Kidney tubule cell (primary cell): ENCODE measurements around the gene DDX47.
A peak's percentile ranks its signal among the peaks of the same experiment; 100 is the strongest.
"Not testable (repeated sequence)": the region's sequence is repeated elsewhere in the genome, so short reads cannot be mapped to it uniquely, and the experiment has no call there.

Experiments
- DNase-seq: peaks from one replicate; pipeline ENCODE4 v3.0.0-alpha.2; 2018; ENCODE audit warnings: low spot score

The DDX47 gene

DNA sequence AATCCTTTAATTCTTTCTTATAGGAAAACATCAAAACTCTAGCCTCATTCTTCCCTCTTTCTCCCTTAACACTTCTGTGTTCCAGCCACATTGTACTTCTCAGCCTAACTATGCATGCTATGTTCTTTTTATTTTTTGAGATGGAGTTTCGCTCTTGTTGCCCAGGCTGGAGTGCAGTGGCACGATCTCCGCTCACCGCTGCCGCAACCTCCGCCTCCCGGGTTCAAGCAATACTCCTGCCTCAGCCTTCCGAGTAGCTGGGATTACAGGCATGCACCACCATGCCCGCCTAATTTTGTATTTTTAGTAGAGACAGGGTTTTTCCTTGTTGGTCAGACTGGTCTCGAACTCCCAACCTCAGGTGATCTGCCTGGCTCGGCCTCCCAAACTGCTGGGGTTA is 7.2 kb downstream of the DDX47 start:
- DNase-seq = not testable (repeated sequence)

DNA sequence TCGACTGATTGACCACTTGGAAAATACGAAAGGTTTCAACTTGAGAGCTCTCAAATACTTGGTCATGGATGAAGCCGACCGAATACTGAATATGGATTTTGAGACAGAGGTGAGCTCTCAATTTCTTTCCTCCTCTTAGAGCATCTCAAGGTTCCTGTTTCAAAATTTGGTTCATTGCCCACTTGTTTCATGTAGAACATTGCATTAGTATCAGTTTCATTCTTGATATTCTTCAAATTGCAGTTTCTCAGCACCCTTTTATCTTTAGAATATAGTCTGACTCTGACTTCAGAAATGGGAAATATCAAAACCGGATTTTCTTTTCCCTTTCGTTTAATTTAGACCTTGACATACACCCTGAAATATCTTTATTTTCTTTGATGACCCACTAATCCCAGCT is 8.8 kb downstream of the DDX47 start:
- no peak for DNase-seq

DNA sequence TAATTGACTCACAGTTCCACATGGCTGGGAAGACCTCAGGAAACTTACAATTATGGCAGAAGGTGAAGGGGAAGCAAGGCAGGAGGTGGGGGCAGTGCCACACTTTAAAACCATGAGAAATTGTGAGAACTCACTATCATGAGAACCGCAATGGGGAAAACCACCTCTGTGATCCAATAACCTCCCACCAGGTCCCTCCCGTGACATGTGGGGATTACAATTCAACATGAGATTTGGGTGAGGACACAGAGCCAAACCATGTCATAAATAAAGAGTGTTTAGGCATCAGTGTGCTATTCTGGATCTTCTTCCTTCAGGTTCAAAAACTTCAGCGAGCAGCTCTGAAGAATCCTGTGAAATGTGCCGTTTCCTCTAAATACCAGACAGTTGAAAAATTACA is 9.7 kb downstream of the DDX47 start:
- no peak for DNase-seq

DNA sequence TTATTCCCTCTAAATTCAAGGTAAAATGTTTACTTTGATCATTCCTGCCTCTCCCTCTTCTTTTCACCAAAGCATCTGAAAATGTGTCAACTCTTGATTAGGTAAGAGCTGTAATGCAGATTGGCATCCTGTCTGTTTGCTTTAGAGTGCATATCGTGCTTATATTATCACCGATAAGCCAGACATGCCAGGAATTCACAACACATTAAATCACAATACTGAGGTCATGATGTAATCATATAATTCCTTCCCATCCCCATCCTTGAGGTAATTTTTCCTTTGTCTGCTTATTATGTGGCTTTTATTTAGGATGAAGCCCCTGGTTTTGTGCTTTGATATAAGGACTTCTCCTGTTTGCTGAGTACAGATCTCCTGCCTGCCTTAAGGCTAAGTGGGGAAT is 10.2 kb downstream of the DDX47 start:
- DNase-seq = peak; percentile 80

DNA sequence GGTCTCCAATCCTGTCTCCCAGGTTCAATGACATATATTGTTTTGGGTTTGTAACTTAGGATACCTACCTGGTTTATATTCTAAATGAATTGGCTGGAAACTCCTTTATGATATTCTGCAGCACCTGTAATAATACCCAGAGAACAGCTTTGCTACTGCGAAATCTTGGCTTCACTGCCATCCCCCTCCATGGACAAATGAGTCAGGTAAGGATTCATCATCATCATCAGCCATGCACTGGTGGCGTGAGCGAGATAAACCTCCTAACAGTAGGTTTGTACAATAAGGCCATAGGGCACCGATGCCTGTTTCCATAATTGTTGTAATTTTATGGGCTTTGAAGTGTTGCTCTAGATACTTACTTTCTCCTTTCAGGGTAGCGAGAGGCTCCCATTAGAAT is 10.7 kb downstream of the DDX47 start:
- no peak for DNase-seq

DNA sequence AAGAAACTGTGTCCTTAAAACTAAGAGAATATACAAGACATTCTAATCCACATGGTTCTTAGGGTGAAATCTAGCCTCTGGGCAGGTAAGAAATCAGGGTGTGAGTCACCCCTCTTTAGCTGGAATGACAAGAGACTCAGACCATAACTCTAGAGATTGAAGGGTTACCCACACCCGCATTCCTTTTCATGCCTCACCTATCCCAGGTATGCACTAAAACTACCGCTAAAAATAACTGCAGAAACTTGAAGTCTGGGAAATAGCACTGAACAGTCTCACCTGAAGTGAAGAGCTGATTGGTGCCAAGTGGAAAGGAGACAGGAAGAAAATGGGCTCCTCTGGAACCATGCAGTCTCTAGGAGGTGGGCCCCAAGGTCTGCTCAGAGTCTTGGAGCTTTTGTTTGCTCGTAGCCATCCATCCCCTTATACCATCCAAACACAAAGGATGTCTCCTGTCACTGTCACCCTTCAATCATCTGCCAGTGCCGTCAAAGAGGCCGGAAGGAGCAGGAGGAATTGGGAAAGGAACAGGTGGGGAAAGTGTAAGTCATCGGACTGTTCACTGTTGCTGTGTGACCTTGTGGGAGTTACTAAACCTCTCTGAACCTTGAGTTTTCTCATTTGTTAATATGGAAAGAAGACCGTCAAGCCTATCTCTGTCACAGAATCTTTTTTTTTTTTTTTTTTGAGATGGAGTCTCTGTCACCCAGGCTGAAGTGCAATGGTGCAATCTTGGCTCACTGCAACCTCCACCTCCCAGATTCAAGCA is 22.4 kb downstream of the DDX47 start:
- peak; percentile 95 for DNase-seq

DNA sequence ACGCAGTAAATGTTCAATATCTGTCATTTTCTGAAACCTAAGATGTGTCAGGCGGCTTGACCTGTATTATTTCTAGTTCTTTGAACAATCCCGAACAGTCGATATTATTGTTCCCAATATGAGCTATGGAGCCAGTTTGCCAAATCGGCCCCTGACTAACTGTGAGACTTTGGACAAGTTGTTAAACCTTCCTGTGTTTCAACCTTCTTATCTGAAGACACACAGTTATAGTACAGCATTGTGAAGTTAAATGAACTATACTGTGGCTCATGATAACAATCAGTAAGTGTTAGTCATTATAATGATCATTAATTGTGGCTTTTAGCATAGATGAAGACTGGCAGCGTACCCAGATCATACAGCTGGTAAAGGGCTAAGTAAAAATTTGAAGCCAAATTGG is 23.4 kb downstream of the DDX47 start:
- DNase-seq = no peak

DNA sequence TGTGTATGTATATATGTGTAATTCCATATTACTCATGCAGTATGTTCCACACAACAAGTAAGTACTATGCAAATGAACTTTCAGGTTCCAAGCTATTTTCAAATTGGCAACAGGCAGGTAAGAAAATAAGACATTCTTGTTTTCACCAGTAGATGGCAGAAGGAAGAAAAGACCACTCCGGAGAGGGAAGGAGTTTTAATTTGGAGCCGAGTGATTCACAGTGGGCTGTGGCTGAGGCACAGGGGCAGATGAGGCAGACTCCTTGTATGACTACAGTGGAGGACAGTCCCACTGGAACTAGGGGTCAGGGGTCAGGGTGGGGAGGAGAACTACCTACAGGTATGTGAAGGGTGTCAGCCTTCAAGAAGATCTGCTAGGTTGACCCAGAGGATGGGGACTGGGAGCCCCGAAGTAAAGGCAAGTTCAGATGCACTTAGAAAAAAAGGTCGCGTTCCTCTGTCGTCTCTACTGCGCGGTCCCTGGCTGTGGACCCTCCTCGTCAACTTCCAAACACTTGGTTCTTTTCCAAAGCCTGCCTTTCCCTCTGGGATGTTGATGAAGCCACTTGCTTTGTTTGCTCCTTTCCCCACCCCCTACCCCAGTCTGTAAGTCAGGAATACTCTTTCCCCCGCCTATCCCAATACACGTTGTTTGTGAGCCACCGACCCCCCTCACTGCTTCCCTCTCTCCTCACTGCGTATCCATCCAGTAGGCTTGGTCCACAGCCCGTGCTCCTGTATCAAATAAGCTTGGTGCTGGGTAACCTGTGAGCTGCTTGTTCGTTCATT is 24.1 kb downstream of the DDX47 start:
- peak; percentile 91 for DNase-seq

DNA sequence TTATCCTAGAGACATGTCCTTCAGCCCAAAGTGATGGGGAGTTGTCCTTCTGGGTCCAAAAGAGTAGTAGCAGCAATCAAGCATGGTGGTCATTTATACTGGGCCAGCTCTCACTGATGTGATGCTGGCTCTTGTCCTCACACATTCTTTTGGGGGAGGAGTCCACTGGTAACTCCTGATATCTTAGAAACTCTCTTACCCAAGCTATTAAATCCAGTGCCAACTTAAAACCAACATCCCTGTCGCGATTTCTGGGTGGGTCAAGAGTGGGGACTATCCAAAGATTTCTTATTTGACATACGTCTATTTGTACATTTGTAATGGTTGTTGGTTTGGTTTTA is 24.6 kb downstream of the DDX47 start:
- no peak for DNase-seq

DNA sequence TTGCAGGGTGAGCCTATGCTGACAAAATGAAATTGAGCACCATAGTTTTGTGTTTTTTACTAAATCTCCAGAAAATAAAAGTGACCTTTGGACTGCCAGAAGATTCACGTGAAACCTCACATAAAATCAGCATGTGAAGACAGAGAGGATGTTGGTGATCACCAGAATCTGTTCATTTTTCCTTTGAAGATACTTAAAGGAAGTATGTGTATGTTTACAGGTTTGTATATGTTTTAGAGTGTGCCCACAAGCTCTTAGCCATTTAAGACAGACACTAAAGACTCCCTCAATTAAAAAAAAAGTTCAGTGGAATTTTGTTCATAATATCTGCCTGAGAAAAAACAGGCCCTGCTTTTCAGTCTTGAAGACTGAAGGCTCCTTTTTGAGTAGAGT is 25.9 kb downstream of the DDX47 start:
- no peak for DNase-seq

DNA sequence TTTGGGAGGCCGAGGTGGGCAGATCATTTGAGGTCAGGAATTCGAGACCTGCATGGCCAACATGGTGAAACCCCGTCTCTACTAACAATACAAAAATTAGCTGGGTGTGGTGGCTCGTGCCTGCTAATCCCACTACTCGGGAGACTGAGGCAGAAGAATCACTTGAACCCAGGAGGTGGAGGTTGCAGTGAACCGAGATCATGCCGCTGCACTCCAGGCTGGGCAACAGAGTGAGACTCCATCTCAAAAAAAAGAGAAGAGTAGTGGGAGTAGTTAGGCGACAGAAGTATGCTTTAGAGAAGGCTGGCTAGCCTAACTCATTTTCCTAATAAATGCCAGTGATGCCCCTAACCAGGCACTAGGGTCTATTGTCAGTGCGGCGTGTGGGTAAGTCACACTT is 26.3 kb downstream of the DDX47 start:
- not testable (repeated sequence) for DNase-seq

DNA sequence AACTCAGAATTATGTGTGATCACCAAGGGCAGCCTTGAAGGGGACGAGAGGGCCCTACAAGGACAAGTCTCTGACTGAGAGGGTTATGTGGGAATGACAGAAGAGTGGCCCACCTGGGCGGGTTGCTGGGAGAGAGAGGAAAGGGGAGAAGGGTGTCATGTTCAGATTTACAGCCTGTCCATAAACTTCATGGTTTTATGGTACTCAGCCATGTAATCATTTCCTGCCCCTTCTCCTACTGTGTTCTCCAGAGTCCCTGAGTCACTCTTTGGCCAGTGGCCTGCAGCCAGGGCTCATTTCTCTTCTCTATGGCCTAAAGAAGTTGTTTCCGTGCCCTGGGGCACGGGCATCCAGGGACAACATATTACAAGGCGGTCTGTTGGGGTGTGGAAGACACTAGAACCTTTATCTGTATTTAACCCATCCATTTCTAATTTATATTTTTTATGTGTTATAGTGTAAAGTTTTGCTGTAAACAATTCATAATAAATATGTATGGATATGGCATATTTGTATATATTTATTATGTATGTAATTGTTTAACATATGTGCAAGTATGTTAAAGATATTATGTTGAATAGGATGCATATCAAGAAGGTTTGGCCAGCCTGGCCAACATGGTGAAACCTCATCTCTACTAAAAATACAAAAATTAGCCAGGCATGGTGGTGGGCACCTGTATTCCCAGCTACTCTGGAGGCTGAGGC is 26.9 kb downstream of the DDX47 start:
- peak; percentile 85 for DNase-seq

DNA sequence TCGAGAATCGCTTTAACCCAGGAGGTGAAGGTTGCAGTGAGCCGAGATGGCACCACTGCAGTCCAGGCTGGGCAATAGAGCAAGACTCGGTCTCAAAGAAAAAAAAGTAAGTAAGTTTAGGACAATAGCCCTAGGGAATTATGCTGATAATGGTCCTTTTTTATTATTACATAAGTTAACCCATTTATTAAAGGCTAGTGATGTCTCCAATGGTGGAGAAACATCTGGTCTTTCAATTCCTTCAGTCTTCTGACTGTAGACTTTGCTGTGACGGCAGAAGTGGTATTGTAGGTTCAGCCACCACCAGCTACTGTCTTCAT is 27.4 kb downstream of the DDX47 start:
- no peak for DNase-seq

DNA sequence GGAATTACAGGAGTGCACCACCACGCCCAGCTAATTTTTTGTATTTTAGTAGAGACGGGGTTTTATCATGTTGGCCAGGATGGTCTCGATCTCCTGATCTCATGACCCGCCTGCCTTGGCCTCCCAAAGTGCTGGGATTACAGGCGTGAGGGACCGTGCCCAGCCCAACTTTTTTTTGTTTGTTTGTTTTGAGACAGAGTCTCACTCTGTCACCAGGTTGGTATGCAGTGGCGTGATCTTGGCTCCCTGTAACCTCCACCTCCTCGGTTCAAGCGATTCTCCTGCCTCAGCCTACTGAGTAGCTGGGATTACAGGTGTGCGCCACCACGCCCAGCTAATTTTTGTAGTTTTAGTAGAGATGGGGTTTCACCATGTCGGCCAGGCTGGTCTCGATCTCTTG is 28.3 kb downstream of the DDX47 start:
- not testable (repeated sequence) for DNase-seq

DNA sequence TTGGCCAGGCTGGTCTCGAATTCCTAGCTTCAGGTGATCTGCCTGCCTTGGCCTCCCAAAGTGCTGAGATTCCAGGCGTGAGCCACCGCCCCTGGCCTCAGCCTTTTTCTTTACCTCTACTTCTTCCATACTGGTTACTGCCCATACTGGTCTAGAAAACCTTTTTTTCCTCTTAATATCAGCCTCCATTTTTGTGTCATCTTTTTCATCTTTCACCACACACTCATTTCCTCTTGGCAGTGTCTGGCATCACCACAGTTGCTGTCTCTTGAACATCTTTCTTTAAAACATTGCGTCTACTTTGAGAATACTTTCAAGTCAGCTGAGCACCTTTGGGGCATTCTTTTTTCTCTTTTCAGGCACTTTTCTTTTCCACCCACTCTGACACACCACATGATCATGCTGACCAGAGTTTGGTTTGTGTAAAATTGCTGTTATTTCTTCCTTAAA is 32.7 kb downstream of the DDX47 start:
- no peak for DNase-seq

DNA sequence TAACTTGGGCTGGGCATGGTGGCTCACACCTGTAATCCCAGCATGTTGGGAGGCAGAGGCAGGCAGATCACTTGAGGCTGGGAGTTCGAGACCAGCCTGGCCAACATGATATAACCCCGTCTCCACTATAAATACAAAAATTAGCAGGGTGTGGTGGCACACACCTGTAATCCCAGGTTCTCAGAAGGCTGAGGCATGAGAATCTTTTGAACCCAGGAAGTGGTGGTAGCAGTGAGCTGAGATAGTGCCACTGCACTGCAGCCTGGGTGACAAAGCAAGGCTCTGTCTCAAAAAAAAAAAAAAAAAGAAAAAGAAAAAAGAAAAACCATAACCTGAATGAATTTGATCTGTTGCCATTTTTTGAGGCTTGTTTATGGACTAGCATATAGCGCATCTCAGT is 33.6 kb downstream of the DDX47 start:
- not testable (repeated sequence) for DNase-seq

DNA sequence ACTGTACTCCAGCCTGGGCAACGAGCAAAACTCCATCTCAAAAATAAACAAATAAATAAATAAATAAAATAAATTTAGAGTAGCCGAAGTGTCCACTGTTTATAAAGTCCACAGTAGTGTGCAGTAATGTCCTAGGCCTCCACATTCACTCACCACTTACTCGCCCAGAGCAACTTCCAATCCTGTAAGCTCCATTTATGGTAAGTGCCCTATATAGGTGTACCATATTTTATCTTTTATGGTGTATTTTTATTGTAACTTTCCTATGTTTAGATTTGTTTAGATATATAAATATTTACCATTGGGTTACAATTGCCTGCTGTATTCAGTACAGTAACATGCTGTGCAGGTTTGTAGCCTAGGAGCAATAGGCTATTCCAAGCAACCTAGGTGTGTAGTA is 40.3 kb downstream of the DDX47 start:
- DNase-seq = no peak

DNA sequence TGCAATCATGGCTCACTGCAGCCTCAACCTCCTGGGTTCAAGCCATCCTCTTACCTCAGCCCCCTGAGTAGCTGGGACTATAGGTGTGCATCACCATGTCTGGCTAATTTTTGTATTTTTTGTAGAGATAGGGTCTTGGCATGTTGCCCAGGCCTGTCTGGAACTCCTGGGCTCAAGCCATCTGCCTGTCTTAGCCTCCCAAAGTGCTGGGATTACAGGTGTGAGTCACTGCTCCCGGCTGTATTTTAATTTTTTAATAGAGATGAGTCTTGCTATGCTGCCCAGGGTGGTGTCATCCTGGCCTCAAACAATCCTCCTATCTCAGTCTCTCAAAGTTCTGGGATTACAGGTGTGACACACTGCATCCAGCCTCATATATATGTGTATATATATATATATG is 46.5 kb downstream of the DDX47 start:
- peak; percentile 79 for DNase-seq

DNA sequence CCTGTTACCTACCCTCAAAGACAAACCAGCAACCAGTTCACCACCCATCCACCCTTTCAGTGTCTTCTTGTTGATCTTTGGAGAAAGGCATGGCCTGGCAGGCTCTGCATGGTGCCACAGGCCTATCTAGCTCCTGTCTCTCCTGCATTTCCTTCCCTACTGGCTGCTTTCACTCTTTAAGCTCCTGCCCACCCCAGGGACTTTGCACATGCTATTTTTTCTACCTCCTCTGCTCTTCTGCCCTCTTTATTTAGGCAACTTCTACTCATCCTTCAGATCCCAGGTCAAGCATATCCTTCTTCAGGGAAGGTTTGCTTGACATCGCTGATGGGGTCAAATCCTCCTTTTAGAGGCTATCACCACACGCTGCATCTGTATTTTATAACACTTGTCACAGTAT is 51.1 kb downstream of the DDX47 start:
- DNase-seq = no peak

DNA sequence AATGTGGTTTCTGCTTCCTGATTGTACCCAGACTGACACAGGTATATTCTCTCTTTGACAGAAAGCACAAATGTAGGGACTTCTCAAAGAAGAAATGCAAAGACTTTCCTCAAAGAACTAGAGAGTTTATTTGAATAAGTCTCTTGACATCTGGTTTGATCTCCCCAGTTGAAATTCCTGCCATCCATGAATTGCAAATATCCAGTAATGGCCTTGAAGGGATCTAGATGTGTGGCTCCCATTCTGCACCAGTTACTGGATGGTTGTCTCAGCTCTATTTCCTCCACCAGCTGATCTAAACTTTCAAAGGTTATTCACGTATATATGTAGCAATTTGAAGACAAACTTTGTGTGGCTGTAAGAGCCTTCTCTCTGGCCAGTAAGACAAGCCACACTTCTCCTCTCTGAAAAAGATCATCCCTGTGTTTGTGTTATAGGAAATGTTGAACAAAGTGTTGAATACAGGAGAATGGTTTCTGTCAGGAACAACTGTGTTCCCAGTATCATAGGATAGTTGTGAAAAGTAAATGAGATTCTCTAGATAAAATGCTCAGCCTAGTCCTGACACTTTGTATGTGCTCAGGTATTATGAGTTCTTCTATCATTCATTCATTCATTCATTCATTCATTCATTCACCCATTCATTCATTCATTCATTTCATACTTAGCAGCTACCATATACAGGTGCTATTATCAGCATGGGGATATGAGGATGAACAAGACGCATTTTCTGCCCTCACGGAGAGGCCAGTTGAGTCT is 55.5 kb downstream of the DDX47 start:
- no peak for DNase-seq

DNA sequence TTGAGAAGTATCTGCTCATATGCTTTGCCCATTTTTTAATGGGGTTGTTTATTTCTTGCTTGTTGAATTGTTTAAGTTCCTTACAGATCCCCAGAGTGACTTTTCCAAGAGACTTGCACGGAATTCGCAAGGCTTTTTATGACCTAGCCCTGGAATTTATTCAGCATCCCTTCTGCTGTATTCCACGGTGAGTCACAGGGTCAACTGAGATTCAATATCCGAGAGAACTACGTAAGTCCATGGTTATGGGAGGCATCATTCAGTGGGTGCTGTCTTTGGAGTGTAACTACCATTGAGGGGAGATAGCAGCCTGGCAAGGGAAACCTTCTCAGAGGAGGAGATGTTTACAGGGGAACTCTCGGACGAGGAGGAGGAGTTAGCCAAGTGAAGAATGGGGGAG is 57.3 kb downstream of the DDX47 start:
- peak; percentile 93 for DNase-seq

DNA sequence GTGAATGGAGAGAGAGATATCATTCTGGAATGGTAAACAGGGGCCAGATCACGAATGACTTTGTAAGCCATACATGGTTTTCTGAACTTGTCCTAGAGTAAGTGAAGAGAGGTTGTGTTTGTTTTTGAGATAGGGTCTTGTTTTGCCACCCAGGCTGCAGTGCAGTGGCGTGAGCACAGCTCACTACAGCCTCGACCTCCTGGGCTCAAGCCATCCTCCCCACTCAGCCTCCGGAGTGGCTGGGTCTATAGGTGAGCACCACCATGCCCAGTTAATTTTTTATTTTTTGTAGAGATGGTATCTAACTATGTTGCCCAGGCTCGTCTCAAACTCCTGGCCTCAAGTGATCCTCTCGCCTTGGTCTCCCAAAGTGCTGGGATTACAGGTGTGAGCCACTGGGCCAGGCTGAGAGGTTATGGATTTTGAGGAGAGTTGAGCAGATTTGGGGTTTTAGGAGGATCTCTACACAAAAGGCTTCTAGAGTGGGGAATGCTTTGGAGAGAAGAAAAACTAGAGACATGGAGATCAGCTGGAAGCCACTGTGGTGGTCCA is 58.5 kb downstream of the DDX47 start:
- no peak for DNase-seq
